Muscle of back (tissue), 11 donors: Measurements from ENCODE around the gene HCN1. TPM values are rescaled to one million over a fixed set of nuclear protein-coding genes. Genes with fewer than 3 reads are reported as not detected.
"Not testable (repeated sequence)": the region's sequence is repeated elsewhere in the genome, so short reads cannot be mapped to it uniquely, and the experiment has no call there.

ENCODE experiments used
- DNase-seq, 3 donors: peaks; one replicate each; pipeline versions ENCODE4 v3.0.0 to v3.0.0-alpha.2; 2013
- polyA plus RNA-seq, 10 donors: library from polyadenylated mRNA; unstranded; fragments of 120-200 nt; gene quantifications; one replicate each; pipeline ENCODE4 v1.2.1, GENCODE V29; 2013; ENCODE audit not compliant: insufficient read length in 10 of 10

Gene HCN1
- polyA plus RNA-seq, 10 donors, result 1.1 to 5.9 (median 2.9) TPM

DNA sequence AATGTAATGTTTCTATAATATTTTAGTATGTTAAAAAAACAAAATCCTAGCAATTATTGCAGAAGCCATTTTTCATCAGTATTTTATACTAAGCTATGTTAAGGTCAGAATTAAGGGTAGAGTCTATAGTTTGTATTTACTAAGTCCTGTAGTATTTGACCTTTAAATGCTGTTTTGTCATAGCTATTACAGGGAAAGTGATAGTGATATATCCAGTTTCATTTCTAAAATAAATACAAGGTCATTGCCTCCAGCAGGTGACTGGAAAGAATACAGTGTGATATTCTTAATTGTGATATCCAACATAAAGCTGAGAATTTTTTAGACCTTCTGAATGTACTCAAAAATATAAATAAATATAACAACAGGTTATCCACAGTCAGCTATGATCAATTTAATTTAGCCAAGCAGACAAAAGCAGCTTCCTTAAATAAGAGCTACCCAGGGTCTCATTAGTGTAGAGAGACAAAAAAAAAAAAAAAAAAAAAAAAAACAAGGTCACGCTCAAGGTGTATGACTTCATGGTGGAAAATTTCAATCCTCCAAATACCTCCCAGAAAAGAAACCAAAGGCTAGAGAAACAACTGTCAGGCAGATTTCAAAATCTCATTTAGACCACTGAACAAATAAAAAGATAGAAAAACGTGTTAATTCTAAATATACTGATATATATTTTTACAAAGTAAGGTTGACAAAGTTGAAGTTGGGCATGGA lies 278.7 kb downstream of the HCN1 start:
- DNase-seq, result no peak

DNA sequence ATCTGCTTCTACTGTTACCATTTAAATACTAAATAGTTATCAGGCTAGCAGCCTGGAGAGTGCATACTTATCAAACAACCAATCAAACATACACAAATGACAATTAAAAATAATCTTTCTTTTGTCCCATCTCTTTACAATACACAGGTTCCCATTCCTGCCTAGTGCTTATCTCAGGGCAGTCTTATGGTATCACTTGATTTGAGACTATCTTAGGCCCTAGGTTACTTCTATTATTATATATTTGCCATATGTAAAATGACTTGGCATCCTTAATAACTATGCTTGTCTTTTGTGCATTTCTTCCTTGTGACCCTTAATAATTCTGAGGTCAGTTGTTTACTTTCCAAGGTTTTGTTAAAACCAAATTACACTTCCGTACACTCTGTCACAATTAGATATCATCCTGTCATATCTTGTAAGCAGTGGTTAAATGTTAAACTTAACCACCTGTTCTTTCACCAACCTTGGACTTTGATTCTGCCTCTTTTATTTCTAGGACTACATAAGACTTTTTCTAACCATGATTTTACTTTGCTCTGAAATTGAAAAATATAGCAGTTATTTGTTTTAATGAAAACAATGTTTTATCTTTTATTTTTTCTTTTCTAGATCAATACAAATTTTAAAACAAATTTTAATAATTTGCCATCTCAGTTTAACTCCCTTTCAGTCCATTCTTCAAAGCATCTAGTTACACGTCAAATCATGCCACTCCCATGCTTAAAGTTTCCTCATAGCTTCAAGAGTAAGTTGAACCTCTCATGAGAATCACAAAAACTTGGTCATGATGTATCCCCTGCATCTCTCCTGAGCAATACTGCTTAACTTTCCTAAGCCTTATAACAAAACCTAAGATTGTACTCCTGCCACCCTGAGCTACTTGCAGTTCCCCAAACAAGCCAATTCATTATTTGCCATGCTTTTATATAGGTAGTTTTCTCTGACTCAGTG lies 281.3 kb downstream of the HCN1 start:
- no peak for DNase-seq

DNA sequence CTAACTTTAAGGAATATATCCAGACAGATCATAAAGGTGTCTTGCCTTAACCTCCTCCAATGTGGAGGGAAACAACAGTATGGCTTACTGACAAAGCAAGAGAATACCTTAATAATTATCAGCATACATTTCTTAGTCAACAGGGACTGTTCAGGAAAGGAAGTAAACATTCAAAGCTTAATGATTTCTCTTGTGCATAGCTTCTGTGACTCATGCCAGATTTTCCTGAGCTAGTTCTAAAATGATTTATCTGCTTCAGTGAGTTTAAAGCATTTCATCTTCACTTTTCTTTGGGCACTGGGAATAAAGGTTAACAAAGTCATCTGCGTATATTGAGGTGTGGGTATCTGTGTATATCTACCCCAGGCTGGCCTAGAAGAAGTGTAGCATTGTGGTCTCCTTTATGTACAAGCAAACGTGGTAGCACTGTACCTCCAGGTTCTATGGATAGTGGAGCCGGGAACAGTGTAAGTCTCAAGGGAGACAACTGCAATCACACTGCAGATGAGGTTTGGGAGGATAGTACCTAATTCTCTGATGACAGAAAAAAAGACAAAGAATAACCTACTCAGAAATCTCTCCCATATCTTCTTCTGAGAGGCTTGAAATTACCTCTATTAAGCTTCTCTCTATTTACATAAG lies 284.1 kb downstream of the HCN1 start:
- no peak for DNase-seq

DNA sequence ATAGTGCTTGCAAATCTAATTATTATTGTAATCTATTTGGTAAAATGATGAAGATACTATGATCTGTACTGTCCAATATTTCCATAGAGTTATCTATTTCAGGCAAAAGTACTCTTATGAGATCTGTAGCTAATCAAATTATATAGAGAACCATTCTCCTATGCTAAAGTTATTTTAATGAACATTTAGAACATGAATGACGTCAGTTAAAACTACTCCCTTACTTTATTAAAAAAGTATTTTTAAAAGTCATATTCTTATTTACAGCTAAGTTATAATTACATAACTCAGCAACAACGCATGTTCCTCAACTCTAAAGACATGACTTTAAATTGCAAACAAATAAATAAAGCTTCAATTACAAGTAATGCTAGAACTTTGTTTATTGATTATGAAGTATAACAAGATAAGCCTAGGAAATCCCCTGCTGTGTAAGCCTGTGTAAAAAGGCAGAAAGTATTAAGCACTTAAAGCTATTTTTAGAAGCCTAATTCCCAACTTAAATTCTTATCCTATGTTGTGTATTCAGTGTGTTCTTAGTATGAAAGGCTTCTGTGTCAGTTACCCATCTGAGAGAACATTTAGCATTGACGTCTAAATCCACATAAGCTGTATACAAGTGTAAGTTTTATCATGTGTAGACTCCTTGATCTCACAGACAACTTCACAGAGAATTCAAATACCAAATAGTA lies 285.7 kb downstream of the HCN1 start:
- no peak for DNase-seq

DNA sequence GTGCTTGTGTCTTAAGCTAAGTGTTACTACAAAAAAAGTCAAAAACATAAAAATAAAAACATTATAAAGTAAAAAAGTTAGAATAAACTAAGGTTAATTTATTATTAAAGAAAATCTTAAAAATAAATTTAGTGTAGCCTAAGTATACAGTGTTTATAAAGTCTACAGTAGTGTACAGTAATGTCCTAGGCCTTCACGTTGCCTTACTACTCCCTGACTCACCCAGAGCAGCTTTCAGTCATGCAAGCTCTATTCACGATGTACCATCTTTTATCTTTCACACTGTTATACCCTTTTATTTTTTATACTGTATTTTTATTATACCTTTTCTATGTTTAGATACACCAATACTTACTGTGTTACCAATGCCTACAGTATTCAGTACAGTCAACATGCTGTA lies 288.1 kb downstream of the HCN1 start:
- no peak for DNase-seq

DNA sequence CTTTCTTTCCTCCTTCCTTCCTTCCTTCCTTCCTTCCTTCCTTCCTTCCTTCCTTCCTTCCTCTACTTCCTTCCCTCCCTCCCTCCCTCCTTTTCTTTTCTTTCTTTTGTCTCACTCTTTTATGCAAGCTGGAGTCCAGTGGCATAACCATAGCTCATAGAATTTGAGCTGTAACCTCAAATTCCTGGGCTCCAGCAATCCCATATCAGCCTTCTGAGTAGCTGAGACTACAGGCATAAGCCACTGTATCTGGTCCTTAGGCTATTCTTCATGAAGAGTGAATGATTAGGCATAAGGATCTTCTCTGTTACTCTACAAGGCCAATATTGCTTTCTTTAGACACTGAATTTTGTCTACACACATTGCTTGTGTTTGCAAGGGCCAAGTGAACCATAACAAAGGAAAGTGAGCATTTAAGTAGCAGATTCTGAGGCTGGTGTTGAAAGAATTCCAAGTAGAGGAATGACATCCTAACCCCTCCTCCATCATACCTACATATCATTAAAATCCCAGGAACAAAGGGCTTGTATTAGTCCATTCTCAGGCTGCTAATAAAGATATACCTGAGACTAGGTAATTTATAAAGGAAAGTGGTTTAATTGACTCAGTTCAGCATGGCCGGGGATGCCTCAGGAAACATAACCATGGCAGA lies 293.2 kb downstream of the HCN1 start:
- no peak for DNase-seq

DNA sequence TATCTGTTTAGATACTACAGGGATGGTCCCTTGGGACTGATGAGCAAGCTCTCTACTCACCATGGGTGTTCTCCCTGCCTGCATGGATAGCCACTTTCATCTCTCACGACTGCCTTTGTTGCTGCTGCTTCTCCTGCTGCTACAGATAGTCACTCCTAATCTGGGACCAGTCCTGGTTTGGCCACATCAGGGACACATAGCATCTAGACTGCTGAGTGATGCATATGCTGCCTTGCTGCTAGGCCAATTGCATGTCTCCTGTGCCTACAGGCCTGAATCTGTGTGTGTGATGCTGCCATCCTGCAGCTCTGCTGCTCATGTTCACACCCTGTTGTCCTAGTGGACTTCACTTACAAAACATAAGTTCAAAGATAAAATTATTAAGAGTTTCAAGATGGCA lies 297.1 kb downstream of the HCN1 start:
- no peak for DNase-seq

DNA sequence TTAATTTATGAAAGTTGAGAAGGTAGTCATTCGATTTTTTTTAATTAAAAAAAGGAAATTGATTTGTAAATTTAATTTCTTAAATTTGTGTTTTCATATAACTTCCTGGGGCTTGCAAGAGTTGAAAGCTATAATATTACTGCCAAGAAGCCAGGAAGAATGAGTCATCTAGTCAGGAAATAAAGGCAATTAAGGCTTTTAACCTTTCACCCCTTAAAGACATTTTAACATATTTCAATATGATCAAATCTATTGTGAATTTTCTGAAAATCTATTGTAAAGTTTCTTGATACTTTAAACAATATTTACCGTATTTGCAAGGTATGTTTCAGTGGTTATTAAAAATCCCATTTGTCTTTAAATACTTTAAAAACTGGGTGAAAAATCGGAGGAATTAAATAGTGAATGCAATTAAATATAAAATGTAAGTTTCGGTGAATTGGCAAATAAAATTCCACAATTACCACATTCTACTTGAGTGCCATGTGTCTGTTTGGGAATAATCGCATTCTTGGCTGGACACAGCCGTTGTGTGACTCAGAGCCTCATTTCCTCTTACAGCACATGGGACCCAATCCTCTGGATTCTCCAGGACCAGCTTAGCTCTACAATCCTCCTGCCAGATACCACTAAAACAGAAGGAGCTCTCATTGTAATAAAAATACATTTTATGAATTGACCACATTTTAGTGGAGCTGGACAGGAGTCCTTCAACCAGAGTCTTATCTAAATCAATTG lies 310.7 kb downstream of the HCN1 start:
- DNase-seq, result peak; percentile 9 to 25 (median 13)

DNA sequence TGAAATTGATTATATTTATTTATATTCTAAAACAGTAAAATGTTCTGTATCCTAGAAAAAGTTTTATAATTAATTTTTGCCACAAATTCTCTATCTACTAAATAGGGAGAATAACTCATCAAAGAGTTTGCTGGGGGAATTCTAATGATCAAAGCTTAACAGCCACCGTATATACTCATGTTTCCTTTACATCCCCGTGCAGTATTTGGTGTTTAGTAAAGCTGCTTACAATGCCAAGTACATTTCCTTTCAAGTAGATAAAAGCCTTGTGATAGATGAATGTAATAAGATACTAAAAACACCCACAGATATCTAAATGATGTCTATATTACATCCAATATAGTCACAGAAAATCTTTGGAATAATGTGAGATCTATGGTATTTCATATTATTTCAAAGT lies 312.2 kb downstream of the HCN1 start:
- no peak for DNase-seq

DNA sequence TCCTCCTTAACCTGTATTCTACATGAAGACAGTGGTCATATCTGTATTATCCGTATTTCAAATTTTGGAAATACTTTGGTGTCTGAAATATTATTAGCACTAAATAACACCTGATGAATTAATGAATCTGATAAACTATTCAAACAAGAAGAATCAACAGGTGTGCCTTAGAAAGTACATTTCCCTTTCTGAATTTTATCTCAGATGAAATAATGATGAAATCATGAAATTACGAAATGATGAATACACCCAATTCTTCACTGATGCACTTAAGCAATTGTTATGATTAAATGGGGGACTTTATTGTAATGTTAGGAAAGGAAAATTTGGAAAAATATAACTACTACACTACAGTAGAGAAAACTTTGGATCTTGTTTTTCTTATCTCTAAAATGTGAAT lies 313.6 kb downstream of the HCN1 start:
- no peak for DNase-seq

DNA sequence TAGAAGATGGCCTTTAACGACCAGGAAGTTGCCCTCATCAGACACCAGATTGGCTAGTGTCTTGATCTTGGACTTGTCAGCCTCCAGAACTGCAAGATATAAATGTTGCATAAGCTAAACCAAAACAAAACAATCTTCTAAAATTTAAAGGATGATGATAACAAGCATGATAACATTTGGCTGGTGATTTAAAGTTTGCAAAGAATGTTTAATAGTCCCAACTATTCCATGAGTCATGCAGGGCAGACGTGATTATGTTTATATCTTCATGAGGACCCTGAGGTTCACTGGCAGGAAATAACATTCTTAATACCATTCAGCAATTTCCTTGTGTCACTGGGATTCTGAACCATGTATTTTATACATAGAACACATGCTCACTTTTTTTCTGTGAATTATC lies 319.8 kb downstream of the HCN1 start:
- no peak for DNase-seq

DNA sequence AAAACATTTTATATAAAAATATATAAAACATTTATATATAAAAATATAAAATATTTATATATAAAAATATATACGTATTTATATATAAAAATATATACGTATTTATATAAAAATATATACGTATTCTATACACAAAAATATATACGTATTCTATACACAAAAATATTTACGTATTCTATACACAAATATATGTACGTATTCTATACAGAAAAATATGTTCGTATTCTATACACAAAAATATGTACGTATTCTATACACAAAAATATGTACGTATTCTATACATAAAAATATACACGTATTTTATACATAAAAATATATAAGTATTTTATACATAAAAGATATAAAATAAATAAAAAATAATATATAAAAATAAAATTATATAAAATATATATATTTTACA lies 323.6 kb downstream of the HCN1 start:
- DNase-seq, result no peak

DNA sequence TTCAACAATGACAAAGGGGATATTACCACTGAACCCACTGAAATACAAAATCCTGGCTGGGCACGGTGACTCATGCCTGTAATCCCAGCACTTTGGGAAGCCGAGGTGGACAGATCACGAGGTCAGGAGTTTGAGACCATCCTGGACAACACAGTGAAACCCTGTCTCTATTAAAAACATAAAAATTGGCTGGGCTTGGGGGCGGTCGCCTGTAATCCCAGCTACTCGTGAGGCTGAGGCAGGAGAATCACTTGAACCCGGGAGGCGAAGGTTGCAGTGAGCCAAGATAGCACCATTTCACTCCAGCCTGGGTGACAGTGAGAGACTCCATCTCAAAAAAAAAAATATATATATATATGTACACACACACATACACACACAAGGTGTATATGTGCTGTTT lies 324.8 kb downstream of the HCN1 start:
- not testable (repeated sequence) for DNase-seq

DNA sequence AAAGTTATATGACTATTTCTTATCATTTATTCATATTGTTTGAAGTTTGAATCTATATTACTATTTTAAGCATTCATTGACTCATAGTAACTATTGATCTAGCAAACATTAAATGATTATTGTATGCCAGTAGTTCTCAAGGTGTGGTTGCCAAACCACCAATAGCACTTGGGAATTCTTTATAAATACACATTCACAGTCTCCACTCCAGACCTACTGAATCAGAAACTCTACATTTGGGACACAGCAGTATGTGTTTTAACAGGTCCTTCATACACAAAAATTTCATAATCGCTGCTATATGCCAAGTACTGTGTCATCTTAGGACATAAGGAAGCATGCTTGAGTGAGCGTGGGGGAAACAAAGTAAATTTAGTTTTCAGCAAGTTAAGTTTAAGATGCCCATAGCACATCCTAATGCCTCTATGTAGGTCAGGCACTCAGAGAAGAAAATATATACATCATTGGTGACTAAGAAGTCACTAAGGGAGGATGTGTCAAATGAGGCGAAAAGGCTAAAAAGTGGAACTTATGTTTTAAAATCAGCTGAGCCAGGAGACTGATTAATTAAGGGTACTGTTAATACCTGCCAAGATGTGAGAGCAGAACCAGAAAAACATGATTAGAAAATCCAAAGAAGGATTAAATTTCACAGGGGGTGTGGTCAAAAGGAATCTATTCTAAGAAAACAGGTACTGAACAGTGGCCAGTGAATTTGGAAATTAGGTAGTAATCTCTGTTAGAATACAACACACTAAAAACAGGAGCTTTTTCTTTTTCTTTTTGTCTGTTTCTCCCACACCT lies 340.8 kb downstream of the HCN1 start:
- no peak for DNase-seq

DNA sequence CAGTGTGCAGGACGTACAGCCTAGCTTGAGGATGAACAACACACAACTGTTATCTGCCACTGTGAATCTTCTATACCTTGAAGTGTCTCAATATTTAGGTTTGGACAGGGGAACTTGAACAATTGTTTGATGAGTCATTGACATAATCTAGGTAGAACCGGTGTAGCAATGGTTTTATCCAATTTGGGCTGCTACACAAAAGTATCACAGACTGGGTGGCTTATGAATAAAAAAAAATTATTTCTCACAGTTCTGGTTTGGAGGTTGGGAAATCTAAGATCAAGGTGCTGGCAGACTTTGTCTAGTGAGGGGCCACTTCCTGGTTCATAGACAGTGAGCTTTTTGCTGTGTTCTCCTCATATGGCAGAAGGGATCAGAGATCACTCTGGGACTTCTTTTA lies 359.7 kb downstream of the HCN1 start:
- no peak for DNase-seq

DNA sequence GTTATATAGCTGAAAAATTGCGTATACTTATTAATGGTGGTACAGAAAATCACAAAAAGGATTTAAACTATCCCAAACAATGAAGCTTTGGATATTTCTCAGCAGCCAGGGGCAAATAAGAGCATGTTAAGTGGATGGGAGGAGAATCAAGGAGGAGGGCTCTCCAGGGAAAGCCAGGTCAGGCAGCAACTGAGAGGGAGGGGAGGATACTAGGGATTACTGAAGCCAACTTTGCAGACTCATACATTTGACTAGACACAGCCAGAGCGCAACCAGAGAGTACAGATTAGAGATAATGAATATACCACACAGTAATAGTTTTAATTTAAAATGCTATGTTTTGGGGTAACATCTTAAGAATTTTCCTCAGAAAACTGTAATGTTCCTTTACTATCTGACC lies 360.2 kb downstream of the HCN1 start:
- DNase-seq, result no peak

DNA sequence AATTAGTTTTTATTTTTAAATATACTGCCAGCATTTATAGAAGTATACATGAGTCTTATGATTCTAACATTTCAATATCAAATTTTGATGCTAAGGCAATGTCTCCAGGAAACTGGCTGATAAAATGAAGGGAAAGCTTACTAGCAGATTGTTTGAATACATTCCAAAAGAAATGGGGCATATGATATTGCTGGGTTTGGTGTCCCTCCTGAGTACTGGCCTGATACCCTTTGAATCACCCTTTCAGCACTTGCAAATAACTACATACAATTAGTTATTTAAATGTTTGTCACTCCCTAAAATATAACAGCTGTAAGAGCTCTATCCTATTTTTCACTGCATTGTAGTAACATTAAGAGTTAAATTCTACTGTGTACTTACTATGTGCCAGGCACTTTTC lies 360.8 kb downstream of the HCN1 start:
- no peak for DNase-seq

DNA sequence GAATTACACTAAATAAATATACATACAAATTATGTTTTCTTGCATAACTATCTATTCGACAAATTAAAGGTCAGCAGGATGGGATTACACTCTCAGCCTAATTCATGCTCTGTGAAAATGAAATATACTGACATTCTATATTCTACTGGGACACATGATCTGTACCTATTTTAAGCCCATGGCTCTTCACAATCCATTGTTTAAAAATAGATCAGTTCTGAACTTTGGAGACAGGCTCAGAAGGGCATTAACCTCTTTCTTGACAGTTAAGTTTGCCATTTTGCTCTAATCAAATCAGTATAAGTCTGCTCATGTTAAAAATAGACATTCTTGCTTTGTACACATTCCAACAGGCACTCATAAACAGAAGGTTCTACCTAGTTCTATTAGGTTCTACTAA lies 361.2 kb downstream of the HCN1 start:
- peak in 2 of 3 donors; percentile 3 to 5 for DNase-seq

DNA sequence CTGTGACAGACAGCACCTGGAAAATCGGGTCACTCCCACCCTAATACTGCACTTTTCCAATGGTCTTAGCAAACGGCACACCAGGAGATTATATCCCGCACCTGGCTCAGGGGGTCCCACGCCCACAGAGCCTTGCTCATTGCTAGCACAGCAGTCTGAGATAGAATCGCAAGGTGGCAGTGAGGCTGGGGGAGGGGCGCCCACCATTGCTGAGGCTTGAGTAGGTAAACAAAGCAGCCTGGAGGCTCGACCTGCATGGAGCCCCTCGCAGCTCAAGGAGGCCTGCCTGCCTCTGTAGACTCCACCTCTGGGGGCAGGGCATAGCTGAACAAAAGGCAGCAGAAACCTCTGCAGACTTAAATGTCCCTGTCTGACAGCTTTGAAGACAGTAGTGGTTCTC lies 383.6 kb downstream of the HCN1 start:
- not testable (repeated sequence) for DNase-seq

DNA sequence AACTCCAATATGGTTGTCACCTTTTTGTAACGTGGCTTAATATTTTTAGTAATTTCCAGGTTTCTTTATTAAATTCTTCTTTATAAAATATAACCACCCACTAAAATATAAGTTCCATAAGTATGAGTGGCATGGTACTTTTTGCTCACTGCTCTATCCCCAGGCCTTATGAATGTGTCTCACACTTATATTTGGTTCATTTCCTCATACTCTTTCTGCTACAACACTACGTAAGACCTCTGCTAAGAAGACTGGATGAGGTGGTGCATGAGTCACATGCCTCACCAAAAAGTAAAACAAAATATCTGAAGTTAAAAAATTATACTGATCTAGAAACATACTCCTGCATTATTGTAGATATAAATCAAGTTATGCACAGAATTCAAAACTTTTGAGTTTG lies 400.9 kb downstream of the HCN1 start:
- no peak for DNase-seq
